ENCODE measurements around the gene ZSWIM7.

The ZSWIM7 gene

GRCh38 chr17:15947976-15948752 lies 51.3 kb downstream of the ZSWIM7 start:
- Histone ChIP-seq H3K9me2 (replicated peaks; ENCODE audit: control insufficient read depth, low read length) (no peaks in the 10 kb centered on the region), H4K20me1 (ENCODE audit: control insufficient read depth, insufficient read depth, low read depth, low read length) (no peaks in the 10 kb centered on the region), H3K36me3 (ENCODE audit: control insufficient read depth, low read length) (no peaks in the 10 kb centered on the region), H3K9me3 (ENCODE audit: control insufficient read depth, insufficient read depth, low read length) (no peaks in the 10 kb centered on the region), H3K4me1 (ENCODE audit: control insufficient read depth, low read length) (peaks cover 3% of the 10 kb centered on the region; the same call in 1 of the 2 replicates), H3F3A (ENCODE audit: control insufficient read depth, insufficient read depth) (no peaks in the 10 kb centered on the region), H3K79me2 (ENCODE audit: control insufficient read depth, low read length) (no peaks in the 10 kb centered on the region), H3K4me2 (ENCODE audit: low read length) (no peak overlapping the region), H3K4me3 (ENCODE audit: low read length) (no peak overlapping the region), H3K27me3 (ENCODE audit: control insufficient read depth, low read length) (peaks cover 20% of the 10 kb centered on the region), H3K27ac (ENCODE audit: low read depth, low read length) (no peak overlapping the region)
- no peak for TF ChIP-seq EZH2phosphoT487 (IDR thresholded peaks at IDR 0.05; ENCODE audit: borderline replicate concordance, low read length)
- TF ChIP-seq CTCF (IDR thresholded peaks at IDR 0.05; ENCODE audit: low read depth, low read length, poor library complexity, severe bottlenecking): no peak

GRCh38 chr17:15947271-15947670 lies 52.2 kb downstream of the ZSWIM7 start:
- Histone ChIP-seq H3K9me2 (replicated peaks; ENCODE audit: control insufficient read depth, low read length) (no peaks in the 10 kb centered on the region), H4K20me1 (ENCODE audit: control insufficient read depth, insufficient read depth, low read depth, low read length) (no peaks in the 10 kb centered on the region), H3F3A (ENCODE audit: control insufficient read depth, insufficient read depth) (no peaks in the 10 kb centered on the region), H3K79me2 (ENCODE audit: control insufficient read depth, low read length) (no peaks in the 10 kb centered on the region), H3K4me2 (ENCODE audit: low read length) (no peak overlapping the region), H3K4me3 (ENCODE audit: low read length) (no peak overlapping the region), H3K9me3 (ENCODE audit: control insufficient read depth, insufficient read depth, low read length) (no peaks in the 10 kb centered on the region), H3K36me3 (ENCODE audit: control insufficient read depth, low read length) (no peaks in the 10 kb centered on the region), H3K27me3 (ENCODE audit: control insufficient read depth, low read length) (peaks cover 21% of the 10 kb centered on the region), H3K27ac (ENCODE audit: low read depth, low read length) (no peak overlapping the region), H3K4me1 (ENCODE audit: control insufficient read depth, low read length) (peaks cover 8% of the 10 kb centered on the region)
- TF ChIP-seq CTCF (IDR thresholded peaks at IDR 0.05; ENCODE audit: low read depth, low read length, poor library complexity, severe bottlenecking): no peak
- no peak for TF ChIP-seq EZH2phosphoT487 (IDR thresholded peaks at IDR 0.05; ENCODE audit: borderline replicate concordance, low read length)

GRCh38 chr17:15946611-15947120 lies 52.8 kb downstream of the ZSWIM7 start:
- Histone ChIP-seq H3K9me2 (replicated peaks; ENCODE audit: control insufficient read depth, low read length) (no peaks in the 10 kb centered on the region), H3K9me3 (ENCODE audit: control insufficient read depth, insufficient read depth, low read length) (no peaks in the 10 kb centered on the region), H3F3A (ENCODE audit: control insufficient read depth, insufficient read depth) (no peaks in the 10 kb centered on the region), H3K27me3 (ENCODE audit: control insufficient read depth, low read length) (peaks cover 21% of the 10 kb centered on the region), H3K36me3 (ENCODE audit: control insufficient read depth, low read length) (no peaks in the 10 kb centered on the region), H3K4me1 (ENCODE audit: control insufficient read depth, low read length) (peaks cover 9% of the 10 kb centered on the region), H3K4me2 (ENCODE audit: low read length) (no peak overlapping the region), H3K4me3 (ENCODE audit: low read length) (no peak overlapping the region), H3K27ac (ENCODE audit: low read depth, low read length) (no peak overlapping the region), H3K79me2 (ENCODE audit: control insufficient read depth, low read length) (no peaks in the 10 kb centered on the region), H4K20me1 (ENCODE audit: control insufficient read depth, insufficient read depth, low read depth, low read length) (no peaks in the 10 kb centered on the region)
- no peak for TF ChIP-seq CTCF (IDR thresholded peaks at IDR 0.05; ENCODE audit: low read depth, low read length, poor library complexity, severe bottlenecking)
- TF ChIP-seq EZH2phosphoT487 (IDR thresholded peaks at IDR 0.05; ENCODE audit: borderline replicate concordance, low read length): no peak

Data from DOHH2 (cell line).